HepG2 (cell line): ENCODE measurements around the gene TMEM44. TPM values are rescaled to one million over a fixed set of nuclear protein-coding genes. Genes with fewer than 3 reads are reported as not detected.

ENCODE experiments used
- ARID5B ChIP-seq: IDR thresholded peaks from 2 replicates; pipeline ENCODE4 v1.4.0; 2020; ENCODE audit warnings: mild to moderate bottlenecking, missing genetic modification reagents
- ATRX ChIP-seq: sonication (generic); formaldehyde crosslinking; IDR thresholded peaks from 2 replicates; pipeline ENCODE4 v1.4.0; 2020; ENCODE audit warnings: missing genetic modification reagents, borderline replicate concordance
- EEA1 ChIP-seq: sonication (generic); formaldehyde crosslinking; IDR thresholded peaks from 2 replicates; pipeline ENCODE4 v1.5.1; 2020; ENCODE audit warnings: mild to moderate bottlenecking, missing genetic modification reagents, borderline replicate concordance
- GABPA ChIP-seq, 2 experiments: IDR thresholded peaks; 2 replicates each; pipeline ENCODE4 v1.6.1; 2011 to 2016; ENCODE audit warnings: low read depth in 2 of 2, low read length in 1 of 2, missing biosample characterization in 1 of 2, missing genetic modification characterization in 1 of 2
- GMEB2 ChIP-seq: IDR thresholded peaks from 2 replicates; pipeline ENCODE4 v1.6.1; 2016; ENCODE audit warnings: missing biosample characterization, missing genetic modification reagents, low read depth
- HNF4G ChIP-seq, 2 experiments: sonication (generic) in 1 of 2; formaldehyde crosslinking in 1 of 2; IDR thresholded peaks; 2 replicates each; pipeline versions ENCODE4 v1.4.0 to v1.6.1; 2011 to 2020; ENCODE audit warnings: borderline replicate concordance in 2 of 2, low read depth in 2 of 2, mild to moderate bottlenecking in 2 of 2, low read length in 1 of 2, missing genetic modification reagents in 1 of 2, moderate library complexity in 1 of 2
- MED1 ChIP-seq: sonication (generic); formaldehyde crosslinking; IDR thresholded peaks from 2 replicates; pipeline ENCODE4 v1.4.0; 2020; ENCODE audit warnings: missing genetic modification reagents
- RXRA ChIP-seq: sonication (generic); formaldehyde crosslinking; IDR thresholded peaks from 2 replicates; pipeline ENCODE4 v1.5.1; 2020; ENCODE audit warnings: missing genetic modification reagents
- SNAPC2 ChIP-seq: sonication (generic); formaldehyde crosslinking; IDR thresholded peaks from 2 replicates; pipeline ENCODE4 v1.8.1; 2022; ENCODE audit warnings: mild to moderate bottlenecking, missing genetic modification reagents
- SP1 ChIP-seq, 2 experiments: fragments of 450-650 bp in 1 of 2; sonication (generic) in 1 of 2; formaldehyde crosslinking in 1 of 2; IDR thresholded peaks; 2 replicates each; pipeline versions ENCODE4 v1.4.0 to v1.6.1; 2016 to 2020; ENCODE audit warnings: missing genetic modification reagents in 1 of 2
- TFDP2 ChIP-seq: sonication (generic); formaldehyde crosslinking; IDR thresholded peaks from 2 replicates; pipeline ENCODE4 v1.4.0; 2020; ENCODE audit warnings: missing genetic modification reagents
- ZBED4 ChIP-seq: sonication (generic); formaldehyde crosslinking; IDR thresholded peaks from 2 replicates; pipeline ENCODE4 v1.4.0; 2020; ENCODE audit warnings: missing genetic modification reagents, borderline replicate concordance
- ZEB1 ChIP-seq: IDR thresholded peaks from 2 replicates; pipeline ENCODE4 v1.6.1; 2012; ENCODE audit warnings: mild to moderate bottlenecking, low read depth, inconsistent platforms; ENCODE audit not compliant: insufficient replicate concordance
- ZFP90 ChIP-seq: sonication (generic); formaldehyde crosslinking; IDR thresholded peaks from 2 replicates; pipeline ENCODE4 v1.8.0; 2022; ENCODE audit warnings: missing genetic modification reagents, mild to moderate bottlenecking, inconsistent platforms, borderline replicate concordance
- ZSCAN21 ChIP-seq: sonication (generic); formaldehyde crosslinking; IDR thresholded peaks from 2 replicates; pipeline ENCODE4 v1.8.0; 2022; ENCODE audit warnings: mild to moderate bottlenecking, missing genetic modification reagents, moderate library complexity, borderline replicate concordance
- polyA plus RNA-seq, 8 experiments: library from polyadenylated mRNA; depleted of rRNA in 3 of 8; stranded (reverse) in 7 of 8; unstranded in 1 of 8; fragments of >200 nt; fragmentation: Illumina TruSeq in 4 of 8; extraction: Trizol in 4 of 8; gene quantifications; 2 replicates each; pipeline versions ENCODE4 v1.2.1 to v1.2.3, GENCODE V29; 2011 to 2016; ENCODE audit warnings: low read depth in 4 of 8, missing spikeins in 1 of 8, mixed read lengths in 1 of 8; ENCODE audit not compliant: insufficient read depth in 1 of 8
- total RNA-seq, 5 experiments: library from RNA; depleted of rRNA; stranded (reverse); fragments of >200 nt; fragmentation: Illumina TruSeq; extraction: Trizol; gene quantifications; 2 replicates each; pipeline ENCODE4 v1.2.3, GENCODE V29; 2016; ENCODE audit warnings: low read depth in 1 of 5
- TF ChIP-seq, protein P1 (sequence below): sonication (generic); formaldehyde crosslinking; IDR thresholded peaks from 2 replicates; pipeline ENCODE4 v1.8.0; 2022; ENCODE audit warnings: mild to moderate bottlenecking, missing genetic modification reagents, moderate library complexity

The TMEM44 gene
- total and polyA plus RNA-seq, 2 of the 13 experiments (the other 11 are each of a cell fraction or from before 2014, with no cell fraction given) = 7.3 to 13.8 TPM

DNA sequence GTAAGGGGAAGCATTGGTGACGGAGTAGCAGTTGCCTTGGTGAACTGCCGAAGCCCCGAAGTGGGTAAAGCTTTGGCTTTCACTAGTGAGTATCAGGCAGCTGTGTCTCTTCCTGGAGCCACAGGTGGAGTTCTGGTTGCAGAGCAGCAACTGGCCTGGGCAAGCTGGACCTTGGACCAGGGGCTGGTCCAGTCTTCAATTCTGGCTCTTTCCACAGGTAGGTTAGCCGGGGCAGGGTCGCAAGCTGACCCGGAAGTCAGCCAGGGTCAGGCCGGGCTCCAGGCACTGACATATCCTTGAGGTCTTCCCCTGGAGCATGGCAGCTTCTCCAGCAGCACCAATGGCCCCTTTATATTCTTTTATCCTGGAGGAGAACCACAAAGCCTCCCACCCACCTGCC, 73.2 kb downstream of the TMEM44 start (continued):
- 0 out of 2 replicates have a peak, but pooled peaks have one; percentile 15 for TF ChIP-seq GABPA (IDR thresholded peaks at IDR 0.05; ENCODE audit: low read depth, low read length)
- TF ChIP-seq GABPA (CRISPR knock-in tag; IDR thresholded peaks at IDR 0.05; ENCODE audit: low read depth) = peak; percentile 75
- TF ChIP-seq, protein P1, sequence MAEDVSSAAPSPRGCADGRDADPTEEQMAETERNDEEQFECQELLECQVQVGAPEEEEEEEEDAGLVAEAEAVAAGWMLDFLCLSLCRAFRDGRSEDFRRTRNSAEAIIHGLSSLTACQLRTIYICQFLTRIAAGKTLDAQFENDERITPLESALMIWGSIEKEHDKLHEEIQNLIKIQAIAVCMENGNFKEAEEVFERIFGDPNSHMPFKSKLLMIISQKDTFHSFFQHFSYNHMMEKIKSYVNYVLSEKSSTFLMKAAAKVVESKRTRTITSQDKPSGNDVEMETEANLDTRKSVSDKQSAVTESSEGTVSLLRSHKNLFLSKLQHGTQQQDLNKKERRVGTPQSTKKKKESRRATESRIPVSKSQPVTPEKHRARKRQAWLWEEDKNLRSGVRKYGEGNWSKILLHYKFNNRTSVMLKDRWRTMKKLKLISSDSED = no peak
- TF ChIP-seq ZEB1 = no peak
- TF ChIP-seq TFDP2 (CRISPR knock-in tag) = no peak
- TF ChIP-seq ZFP90 (CRISPR knock-in tag) = no peak
- TF ChIP-seq EEA1 = 0 out of 2 replicates have a peak, but pooled peaks have one; percentile 35
- TF ChIP-seq SNAPC2 (CRISPR knock-in tag) = no peak
- peak; percentile 27; the same call in 1 of the 2 replicates for TF ChIP-seq ZBED4 (CRISPR knock-in tag)
- TF ChIP-seq ATRX (CRISPR knock-in tag) = no peak
- peak; percentile 45; the same call in 1 of the 2 replicates for TF ChIP-seq RXRA (CRISPR knock-in tag)
- peak; percentile 66; the same call in 1 of the 2 replicates for TF ChIP-seq HNF4G (IDR thresholded peaks at IDR 0.05; ENCODE audit: borderline replicate concordance, low read depth, low read length)
- TF ChIP-seq HNF4G (CRISPR knock-in tag; IDR thresholded peaks at IDR 0.05; ENCODE audit: borderline replicate concordance, low read depth) = no peak; the same call in 1 of the 2 replicates
- TF ChIP-seq GMEB2 (CRISPR knock-in tag) = no peak
- 0 out of 2 replicates have a peak, but pooled peaks have one; percentile 15 for TF ChIP-seq MED1 (CRISPR knock-in tag)
- 0 out of 2 replicates have a peak, but pooled peaks have one; percentile 28 for TF ChIP-seq ARID5B (CRISPR knock-in tag)
- TF ChIP-seq ZSCAN21 (CRISPR knock-in tag) = no peak
- TF ChIP-seq SP1 (IDR thresholded peaks at IDR 0.05) = no peak
- no peak for TF ChIP-seq SP1 (CRISPR knock-in tag; IDR thresholded peaks at IDR 0.05)
